Osteocyte (in vitro differentiated cells): Measurements from ENCODE around the gene AIG1. TPM values are rescaled to one million over a fixed set of nuclear protein-coding genes. Genes with fewer than 3 reads are reported as not detected.
"Not testable (repeated sequence)": the region's sequence is repeated elsewhere in the genome, so short reads cannot be mapped to it uniquely, and the experiment has no call there.

Source experiments
- DNase-seq: peaks from one replicate; pipeline ENCODE4 v3.0.0; 2021; ENCODE audit warnings: mixed read lengths; ENCODE audit not compliant: unreplicated experiment; ENCODE audit errors: extremely low spot score
- H3K27ac Mint-ChIP-seq: one replicate; pipeline ENCODE4 v1.8.0; 2021; ENCODE audit warnings: mild to moderate bottlenecking, mixed read lengths; ENCODE audit not compliant: unreplicated experiment
- H3K27me3 Mint-ChIP-seq: one replicate; pipeline ENCODE4 v1.8.0; 2021; ENCODE audit warnings: mixed read lengths; ENCODE audit not compliant: unreplicated experiment
- H3K36me3 Mint-ChIP-seq: one replicate; pipeline ENCODE4 v1.8.0; 2021; ENCODE audit warnings: mixed read lengths; ENCODE audit not compliant: unreplicated experiment
- H3K4me1 Mint-ChIP-seq: one replicate; pipeline ENCODE4 v1.8.0; 2021; ENCODE audit warnings: mixed read lengths; ENCODE audit not compliant: unreplicated experiment
- H3K4me3 Mint-ChIP-seq: one replicate; pipeline ENCODE4 v1.8.0; 2021; ENCODE audit warnings: mild to moderate bottlenecking, moderate library complexity, mixed read lengths; ENCODE audit not compliant: unreplicated experiment
- H3K9me3 Mint-ChIP-seq: one replicate; pipeline ENCODE4 v1.8.0; 2021; ENCODE audit warnings: mixed read lengths; ENCODE audit not compliant: unreplicated experiment
- long read RNA-seq: library from polyadenylated mRNA; unstranded; transcript quantifications from one replicate; pipeline ENCODE4 v2.0.0, GENCODE V29; 2021
- total RNA-seq: library from RNA; stranded (reverse); gene quantifications from 2 replicates; pipeline ENCODE4 v1.2.1, GENCODE V29; 2021
- TF ChIP-seq, protein P1 (sequence below): fragments of 200-600 bp; sonication (generic); IDR thresholded peaks from 2 replicates; pipeline ENCODE4 v1.5.0; 2021; ENCODE audit warnings: antibody characterized with exemption, mild to moderate bottlenecking, moderate library complexity

The AIG1 gene, protein sequence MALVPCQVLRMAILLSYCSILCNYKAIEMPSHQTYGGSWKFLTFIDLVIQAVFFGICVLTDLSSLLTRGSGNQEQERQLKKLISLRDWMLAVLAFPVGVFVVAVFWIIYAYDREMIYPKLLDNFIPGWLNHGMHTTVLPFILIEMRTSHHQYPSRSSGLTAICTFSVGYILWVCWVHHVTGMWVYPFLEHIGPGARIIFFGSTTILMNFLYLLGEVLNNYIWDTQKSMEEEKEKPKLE
- 40.2 and 40.5 TPM in 2 replicates for total RNA-seq
- long read RNA-seq, transcript AIG1-208 (4 exons, 3,393 nt), result minor isoform, 30 of 209 reads
- long read RNA-seq, transcript AIG1-202 (6 exons, 1,395 nt), result major isoform, 117 of 209 reads
- long read RNA-seq, partial matches to known transcripts, result 12 of 209 reads
- long read RNA-seq, other reads (novel, unspliced or antisense), result 48 of 209 reads

DNA sequence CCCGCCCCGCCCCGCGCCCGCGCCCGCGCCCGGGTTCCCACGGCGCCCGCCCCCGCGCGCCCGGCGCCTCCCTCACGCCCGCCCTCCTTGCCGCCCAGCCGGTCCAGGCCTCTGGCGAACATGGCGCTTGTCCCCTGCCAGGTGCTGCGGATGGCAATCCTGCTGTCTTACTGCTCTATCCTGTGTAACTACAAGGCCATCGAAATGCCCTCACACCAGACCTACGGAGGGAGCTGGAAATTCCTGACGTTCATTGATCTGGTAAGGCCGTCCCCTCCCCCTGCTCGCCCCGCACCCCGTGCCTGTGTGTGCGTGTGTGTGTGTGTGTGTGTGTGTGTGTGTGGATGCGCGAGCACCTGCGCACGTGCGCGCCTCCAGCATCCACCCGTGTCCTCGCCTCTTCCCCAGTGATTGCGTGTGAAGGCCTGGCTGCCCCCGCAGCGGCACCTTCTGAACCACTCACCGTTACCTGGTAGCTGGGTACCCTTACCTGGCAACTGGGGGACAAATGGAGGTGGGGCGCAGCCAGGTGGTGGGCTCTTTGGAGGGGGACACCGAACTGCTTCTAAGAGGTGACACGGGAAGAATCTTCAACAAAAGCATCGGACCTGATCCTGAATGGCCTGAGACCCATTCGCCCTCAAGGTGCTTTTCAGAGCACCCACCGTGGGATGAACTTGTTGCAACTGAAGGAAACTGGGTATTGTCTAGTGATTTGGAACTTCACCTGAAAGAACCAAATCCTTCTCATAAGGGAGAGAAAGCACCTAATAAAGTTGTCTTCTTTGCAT lies at the start of gene AIG1:
Gene AIG1 (plus strand): TSS at position 84 of the 791 bp plus-strand sequence. CDS start 37 bp downstream, at position 121.
- H3K4me3 Mint-ChIP-seq, result peak within 1 kb of the TSS; percentile 96
- peaks cover 51% of the 10 kb centered on the region for H3K4me1 Mint-ChIP-seq
- no peaks in the 10 kb centered on the region for H3K9me3 Mint-ChIP-seq
- H3K27me3 Mint-ChIP-seq, result no peaks in the 10 kb centered on the region
- peak; percentile 88 for DNase-seq
- TF ChIP-seq, protein P1, sequence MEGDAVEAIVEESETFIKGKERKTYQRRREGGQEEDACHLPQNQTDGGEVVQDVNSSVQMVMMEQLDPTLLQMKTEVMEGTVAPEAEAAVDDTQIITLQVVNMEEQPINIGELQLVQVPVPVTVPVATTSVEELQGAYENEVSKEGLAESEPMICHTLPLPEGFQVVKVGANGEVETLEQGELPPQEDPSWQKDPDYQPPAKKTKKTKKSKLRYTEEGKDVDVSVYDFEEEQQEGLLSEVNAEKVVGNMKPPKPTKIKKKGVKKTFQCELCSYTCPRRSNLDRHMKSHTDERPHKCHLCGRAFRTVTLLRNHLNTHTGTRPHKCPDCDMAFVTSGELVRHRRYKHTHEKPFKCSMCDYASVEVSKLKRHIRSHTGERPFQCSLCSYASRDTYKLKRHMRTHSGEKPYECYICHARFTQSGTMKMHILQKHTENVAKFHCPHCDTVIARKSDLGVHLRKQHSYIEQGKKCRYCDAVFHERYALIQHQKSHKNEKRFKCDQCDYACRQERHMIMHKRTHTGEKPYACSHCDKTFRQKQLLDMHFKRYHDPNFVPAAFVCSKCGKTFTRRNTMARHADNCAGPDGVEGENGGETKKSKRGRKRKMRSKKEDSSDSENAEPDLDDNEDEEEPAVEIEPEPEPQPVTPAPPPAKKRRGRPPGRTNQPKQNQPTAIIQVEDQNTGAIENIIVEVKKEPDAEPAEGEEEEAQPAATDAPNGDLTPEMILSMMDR, result no peak
- H3K36me3 Mint-ChIP-seq, result no peaks in the 10 kb centered on the region
- H3K27ac Mint-ChIP-seq, result peak within 1 kb of the TSS; percentile 97

DNA sequence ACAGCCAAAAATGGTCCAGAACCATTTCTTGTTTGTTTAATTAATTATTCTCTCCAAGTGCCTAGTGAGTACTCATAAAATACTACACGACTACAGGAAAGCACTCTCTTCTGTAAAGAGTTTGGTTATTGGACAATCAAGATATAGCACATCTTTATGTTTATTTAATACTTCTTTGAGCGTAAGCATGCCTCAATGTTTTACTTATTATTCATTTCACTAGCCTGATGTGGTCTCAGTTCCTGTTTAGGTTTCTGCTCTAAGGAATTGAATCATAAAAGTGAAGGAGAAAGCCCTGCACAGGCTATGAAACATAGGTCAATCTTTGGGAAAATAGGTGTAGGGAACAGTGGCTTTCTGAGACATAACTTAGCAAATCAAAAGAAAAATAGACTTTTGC lies 45.9 kb upstream of the AIG1 start:
- Mint-ChIP-seq H3K27me3 (peaks cover 26% of the 10 kb centered on the region), H3K4me1 (no peaks in the 10 kb centered on the region), H3K27ac (no peak overlapping the region), H3K9me3 (peaks cover 12% of the 10 kb centered on the region), H3K36me3 (no peaks in the 10 kb centered on the region), H3K4me3 (no peak overlapping the region)
- TF ChIP-seq, protein P1, result no peak
- DNase-seq, result no peak

DNA sequence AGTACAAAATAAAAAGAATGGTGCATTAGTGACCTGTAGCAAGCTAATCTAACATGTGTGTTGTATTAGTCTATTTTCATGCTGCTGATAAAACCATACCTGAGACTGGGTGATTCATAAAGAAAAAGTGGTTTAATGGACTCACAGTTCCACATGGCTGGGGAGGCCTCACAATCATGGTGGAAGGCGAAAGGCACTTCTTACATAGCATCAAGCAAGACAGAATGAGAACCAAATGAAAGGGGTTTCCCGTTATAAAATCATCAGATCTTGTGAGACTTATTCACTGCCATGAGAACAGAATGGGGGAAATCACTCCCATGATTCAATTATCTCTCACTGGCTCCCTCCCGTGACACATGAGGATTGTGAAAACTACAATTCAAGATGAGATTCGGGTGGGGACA lies 45.4 kb upstream of the AIG1 start:
- H3K4me3 Mint-ChIP-seq, result no peak overlapping the region
- peaks cover 12% of the 10 kb centered on the region for H3K9me3 Mint-ChIP-seq
- H3K4me1 Mint-ChIP-seq, result no peaks in the 10 kb centered on the region
- H3K27ac Mint-ChIP-seq, result no peak overlapping the region
- H3K36me3 Mint-ChIP-seq, result no peaks in the 10 kb centered on the region
- no peak for DNase-seq
- peaks cover 26% of the 10 kb centered on the region for H3K27me3 Mint-ChIP-seq
- TF ChIP-seq, protein P1, result no peak

DNA sequence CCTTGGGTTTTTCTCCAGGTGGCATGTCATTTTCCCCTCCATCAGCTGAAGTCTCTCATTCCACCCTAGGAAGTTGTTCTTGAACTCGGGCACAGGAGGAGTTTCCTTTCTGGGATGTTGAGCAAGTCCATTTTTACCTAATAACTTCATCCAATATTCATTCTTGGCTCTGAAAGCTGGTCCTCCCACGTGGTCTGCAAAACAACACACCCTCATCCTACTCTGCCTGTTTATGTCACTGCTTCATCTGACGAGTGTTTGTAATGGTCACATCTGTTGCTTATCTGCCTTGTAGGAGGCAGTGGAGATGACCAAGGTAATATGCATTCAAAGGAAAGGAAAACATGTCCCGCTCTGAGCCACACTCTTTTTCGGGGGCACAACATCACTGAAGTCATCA lies 41.7 kb upstream of the AIG1 start:
- Mint-ChIP-seq H3K4me3 (no peak overlapping the region), H3K27ac (no peak overlapping the region), H3K36me3 (no peaks in the 10 kb centered on the region), H3K27me3 (peaks cover 10% of the 10 kb centered on the region), H3K4me1 (no peaks in the 10 kb centered on the region), H3K9me3 (peaks cover 12% of the 10 kb centered on the region)
- TF ChIP-seq, protein P1, result no peak
- no peak for DNase-seq

DNA sequence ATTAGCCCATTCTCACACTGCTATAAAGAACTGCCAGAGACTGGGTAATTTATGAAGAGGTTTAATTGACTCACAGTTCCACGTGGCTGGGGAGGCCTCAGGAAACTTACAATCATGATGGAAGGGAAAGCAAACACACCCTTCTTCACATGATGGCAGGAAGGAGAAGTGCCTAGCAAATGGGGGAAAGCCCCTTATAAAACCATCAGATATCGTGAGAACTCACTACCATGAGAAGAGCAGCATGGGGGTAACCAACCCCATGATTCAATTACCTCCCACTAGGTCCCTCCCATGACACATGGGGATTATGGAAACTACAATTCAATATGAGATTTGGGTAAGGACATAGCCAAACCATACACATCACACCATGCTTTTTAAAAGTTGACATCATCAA lies 39.8 kb upstream of the AIG1 start:
- peaks cover 12% of the 10 kb centered on the region for H3K9me3 Mint-ChIP-seq
- H3K36me3 Mint-ChIP-seq, H3K27me3 Mint-ChIP-seq, DNase-seq, H3K27ac Mint-ChIP-seq, H3K4me1 Mint-ChIP-seq, H3K4me3 Mint-ChIP-seq: not testable (repeated sequence)
